HG03342 (cell line): ENCODE results near the gene LRP11.

Experiments used
- ATAC-seq: cut with Tn5 transposase; IDR thresholded peaks from one replicate; pipeline ENCODE4 v1.9.1; 2021; ENCODE audit warnings: mild to moderate bottlenecking, moderate library complexity; ENCODE audit not compliant: unreplicated experiment

The LRP11 gene

GRCh38 chr6:149809798-149810197, 54.4 kb downstream of the LRP11 start:
- no peak for ATAC-seq

GRCh38 chr6:149806127-149806526, 58.0 kb downstream of the LRP11 start:
- no peak for ATAC-seq

GRCh38 chr6:149783551-149783950, 80.6 kb downstream of the LRP11 start:
- ATAC-seq: no peak

- ATAC-seq: no peak
Observed at GRCh38 chr6:149782337-149782736, 81.8 kb downstream of the LRP11 start.

GRCh38 chr6:149781715-149782114, 82.4 kb downstream of the LRP11 start:
- ATAC-seq: no peak

- no peak for ATAC-seq
Observed at GRCh38 chr6:149779644-149779963, 84.6 kb downstream of the LRP11 start.

- ATAC-seq: no peak
Observed at GRCh38 chr6:149777624-149778023, 86.5 kb downstream of the LRP11 start.

GRCh38 chr6:149771925-149772324, 92.2 kb downstream of the LRP11 start:
- no peak for ATAC-seq

- no peak for ATAC-seq
Observed at GRCh38 chr6:149771185-149771584, 93.0 kb downstream of the LRP11 start.

GRCh38 chr6:149769676-149770075, 94.5 kb downstream of the LRP11 start:
- ATAC-seq: no peak
